Gastrocnemius medialis (tissue), 4 donors: ENCODE data around the gene DOLPP1.

Experiments
- POLR2A ChIP-seq, 2 donors: fragments of 450-650 bp; IDR thresholded peaks; one replicate each; pipeline ENCODE4 v1.6.1; 2017; ENCODE audit warnings: antibody characterized with exemption in 2 of 2, mild to moderate bottlenecking in 2 of 2, moderate library complexity in 2 of 2
- TF ChIP-seq, protein P1 (sequence below), 5 experiments: fragments of 450-650 bp in 3 of 5; fragments of 200-600 bp in 2 of 5; sonication (generic) in 2 of 5; IDR thresholded peaks in 4 of 5; conservative IDR thresholded peaks in 1 of 5; 1 replicate in 4 of 5; 2 replicates in 1 of 5; pipeline ENCODE4 v1.5.1; 2016 to 2019; ENCODE audit warnings: antibody characterized with exemption in 5 of 5, mild to moderate bottlenecking in 3 of 5, moderate library complexity in 3 of 5

DNA sequence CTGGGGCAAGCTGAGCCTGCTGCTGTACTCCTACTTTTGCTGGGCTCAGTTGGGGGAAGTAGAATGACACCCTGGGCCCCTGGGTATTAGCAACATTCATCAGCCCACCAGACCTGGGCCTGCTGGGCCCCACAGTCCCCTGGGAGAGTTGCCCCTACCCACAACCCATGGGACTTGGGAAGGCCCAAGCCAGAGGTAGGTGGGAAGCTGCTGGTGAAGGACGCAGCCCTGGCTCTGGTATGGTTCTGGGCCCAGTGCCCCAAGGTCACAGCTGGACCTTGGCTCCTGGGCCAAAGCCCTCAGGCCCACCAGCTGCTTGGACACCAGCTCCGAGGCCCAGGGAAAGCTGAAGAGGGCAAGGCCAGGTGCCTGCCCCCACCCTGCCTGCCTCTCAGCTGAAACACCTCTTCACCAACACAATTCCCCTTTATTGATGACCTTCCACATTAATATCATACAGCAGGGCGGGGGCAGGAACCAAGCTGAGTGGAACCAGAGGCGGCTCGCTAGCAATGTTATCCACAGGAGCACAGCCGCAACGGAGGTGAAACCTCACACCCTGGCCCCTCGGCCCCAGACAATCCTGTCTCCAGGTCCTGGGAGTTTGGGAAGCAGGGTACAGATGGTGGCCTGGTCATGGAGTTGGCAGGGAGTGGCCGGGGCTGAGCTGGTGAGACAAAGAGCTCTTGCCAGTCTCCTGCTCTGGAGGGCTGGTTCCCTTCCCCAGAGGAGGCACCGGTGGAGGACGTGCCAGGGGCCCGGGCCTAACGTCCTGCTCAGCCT is 13.7 kb downstream of the DOLPP1 start:
- TF ChIP-seq, protein P1, sequence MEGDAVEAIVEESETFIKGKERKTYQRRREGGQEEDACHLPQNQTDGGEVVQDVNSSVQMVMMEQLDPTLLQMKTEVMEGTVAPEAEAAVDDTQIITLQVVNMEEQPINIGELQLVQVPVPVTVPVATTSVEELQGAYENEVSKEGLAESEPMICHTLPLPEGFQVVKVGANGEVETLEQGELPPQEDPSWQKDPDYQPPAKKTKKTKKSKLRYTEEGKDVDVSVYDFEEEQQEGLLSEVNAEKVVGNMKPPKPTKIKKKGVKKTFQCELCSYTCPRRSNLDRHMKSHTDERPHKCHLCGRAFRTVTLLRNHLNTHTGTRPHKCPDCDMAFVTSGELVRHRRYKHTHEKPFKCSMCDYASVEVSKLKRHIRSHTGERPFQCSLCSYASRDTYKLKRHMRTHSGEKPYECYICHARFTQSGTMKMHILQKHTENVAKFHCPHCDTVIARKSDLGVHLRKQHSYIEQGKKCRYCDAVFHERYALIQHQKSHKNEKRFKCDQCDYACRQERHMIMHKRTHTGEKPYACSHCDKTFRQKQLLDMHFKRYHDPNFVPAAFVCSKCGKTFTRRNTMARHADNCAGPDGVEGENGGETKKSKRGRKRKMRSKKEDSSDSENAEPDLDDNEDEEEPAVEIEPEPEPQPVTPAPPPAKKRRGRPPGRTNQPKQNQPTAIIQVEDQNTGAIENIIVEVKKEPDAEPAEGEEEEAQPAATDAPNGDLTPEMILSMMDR (IDR thresholded peaks at IDR 0.05 in 4 of 5, conservative IDR thresholded peaks at IDR 0.05 in 1 of 5): no peak
- no peak for TF ChIP-seq POLR2A (IDR thresholded peaks at IDR 0.05)
